IMR-90 (cell line): Measurements from ENCODE around the gene VAT1L. TPM values are rescaled to one million over a fixed set of nuclear protein-coding genes. Genes with fewer than 3 reads are reported as not detected.

ENCODE experiments used
- ATAC-seq: fragments of 200-7000 bp; cut with Tn5 transposase; 2 replicates; pipeline ENCODE4 v1.9.1; 2020; ENCODE audit warnings: low read depth, mild to moderate bottlenecking, moderate library complexity
- BruUV-seq: library from RNA; stranded (reverse); fragments of 400-500 nt; replicated peaks from 2 replicates; lab custom pipeline; 2021; lab: Mats Ljungman, UMichigan
- CTCF ChIA-PET: fragments of 300-600 bp; formaldehyde crosslinking; extraction: SDS; loops from one replicate; lab custom pipeline; 2021; ENCODE audit warnings: antibody characterized with exemption; lab: Yijun Ruan, JAX
- POLR2A ChIA-PET: fragments of 300-600 bp; sonication (Branson Sonifier 250); formaldehyde crosslinking; loops from one replicate; lab custom pipeline; 2022; ENCODE audit warnings: antibody characterized with exemption; ENCODE audit not compliant: unreplicated experiment; lab: Charles Lee
- DNase-seq: peaks from one replicate; pipeline ENCODE4 v3.0.0; 2013
- H2AFZ ChIP-seq: replicated peaks from 2 replicates; pipeline ENCODE3; 2013; ENCODE audit warnings: low read length, mild to moderate bottlenecking; ENCODE audit not compliant: poor library complexity
- H2AK5ac ChIP-seq: 2 replicates; pipeline ENCODE4 v1.6.1; 2013; ENCODE audit warnings: low read depth, low read length, inconsistent platforms
- H2AK9ac ChIP-seq: replicated peaks from 2 replicates; pipeline ENCODE3; 2013; ENCODE audit warnings: mild to moderate bottlenecking, low read depth, low read length, moderate library complexity; ENCODE audit not compliant: poor library complexity
- H2BK120ac ChIP-seq: 2 replicates; pipeline ENCODE4 v1.6.1; 2013; ENCODE audit warnings: low read depth, low read length, inconsistent platforms
- H2BK15ac ChIP-seq: 3 replicates; pipeline ENCODE4 v1.6.1; 2013; ENCODE audit warnings: low read depth, low read length, inconsistent platforms
- H2BK20ac ChIP-seq: 2 replicates; pipeline ENCODE4 v1.6.1; 2013; ENCODE audit warnings: low read depth, mild to moderate bottlenecking, inconsistent platforms, low read length, moderate library complexity
- H2BK5ac ChIP-seq: 2 replicates; pipeline ENCODE4 v1.6.1; 2013; ENCODE audit warnings: mild to moderate bottlenecking, low read depth, low read length, inconsistent platforms; ENCODE audit not compliant: poor library complexity, severe bottlenecking
- H3K14ac ChIP-seq: replicated peaks from 2 replicates; pipeline ENCODE4 v1.6.1; 2013; ENCODE audit warnings: low read depth, low read length, inconsistent platforms
- H3K18ac ChIP-seq: 2 replicates; pipeline ENCODE4 v1.6.1; 2013; ENCODE audit warnings: low read depth, low read length, control low read depth
- H3K23ac ChIP-seq: 2 replicates; pipeline ENCODE4 v1.6.1; 2013; ENCODE audit warnings: low read depth, low read length, inconsistent platforms
- H3K27ac ChIP-seq: 2 replicates; pipeline ENCODE4 v1.5.1; 2013; ENCODE audit warnings: mild to moderate bottlenecking, control low read depth, low read length; ENCODE audit not compliant: insufficient read depth
- H3K27me3 ChIP-seq: 2 replicates; pipeline ENCODE4 v1.6.1; 2013; ENCODE audit warnings: low read length; ENCODE audit not compliant: control insufficient read depth, insufficient read depth
- H3K36me3 ChIP-seq: 2 replicates; pipeline ENCODE4 v1.6.1; 2013; ENCODE audit warnings: low read length, mixed read lengths; ENCODE audit not compliant: control insufficient read depth, insufficient read depth
- H3K4ac ChIP-seq: 2 replicates; pipeline ENCODE4 v1.6.1; 2013; ENCODE audit warnings: low read depth, low read length, inconsistent platforms
- H3K4me1 ChIP-seq: 2 replicates; pipeline ENCODE4 v1.6.1; 2013; ENCODE audit warnings: low read length, mixed read lengths; ENCODE audit not compliant: control insufficient read depth, insufficient read depth
- H3K4me2 ChIP-seq: 2 replicates; pipeline ENCODE4 v1.6.1; 2013; ENCODE audit warnings: low read depth, mild to moderate bottlenecking, control low read depth, low read length, moderate library complexity
- H3K4me3 ChIP-seq: 2 replicates; pipeline ENCODE4 v1.5.1; 2013; ENCODE audit warnings: low read depth, mild to moderate bottlenecking, control low read depth, low read length, moderate library complexity; ENCODE audit not compliant: insufficient read depth
- H3K56ac ChIP-seq: 2 replicates; pipeline ENCODE4 v1.6.1; 2013; ENCODE audit warnings: low read length, inconsistent platforms; ENCODE audit not compliant: insufficient read depth; ENCODE audit errors: extremely low read depth
- H3K79me1 ChIP-seq, 2 experiments: 2 replicates each; pipeline ENCODE4 v1.6.1; 2013; ENCODE audit warnings: low read length in 2 of 2, inconsistent platforms in 1 of 2, low read depth in 1 of 2
- H3K9ac ChIP-seq: 2 replicates; pipeline ENCODE4 v1.6.1; 2013; ENCODE audit warnings: low read depth, low read length, control low read depth
- H3K9me1 ChIP-seq: 2 replicates; pipeline ENCODE4 v1.6.1; 2013; ENCODE audit warnings: low read length, inconsistent platforms; ENCODE audit not compliant: insufficient read depth
- H3K9me3 ChIP-seq: 2 replicates; pipeline ENCODE4 v1.6.1; 2013; ENCODE audit warnings: low read length; ENCODE audit not compliant: control insufficient read depth, insufficient read depth
- H4K20me1 ChIP-seq: 2 replicates; pipeline ENCODE4 v1.6.1; 2013; ENCODE audit warnings: low read length, inconsistent platforms; ENCODE audit not compliant: insufficient read depth
- H4K5ac ChIP-seq: 2 replicates; pipeline ENCODE4 v1.6.1; 2013; ENCODE audit warnings: mild to moderate bottlenecking, low read depth, low read length, control low read depth
- H4K8ac ChIP-seq, 2 experiments: 2 replicates each; pipeline ENCODE4 v1.6.1; 2013; ENCODE audit warnings: low read depth in 2 of 2, low read length in 2 of 2, control low read depth in 1 of 2, inconsistent platforms in 1 of 2
- H4K91ac ChIP-seq: 2 replicates; pipeline ENCODE4 v1.6.1; 2013; ENCODE audit warnings: low read depth, low read length, inconsistent platforms; ENCODE audit not compliant: insufficient read depth
- CTCF ChIP-seq: conservative IDR thresholded peaks from 2 replicates; pipeline ENCODE4 v1.5.1; 2012; ENCODE audit warnings: mild to moderate bottlenecking, low read depth, low read length, improper control_type of control experiment
- MAZ ChIP-seq: IDR thresholded peaks from 2 replicates; pipeline ENCODE4 v1.6.1; 2012; ENCODE audit warnings: low read depth, mild to moderate bottlenecking, low read length, improper control_type of control experiment, moderate library complexity, borderline replicate concordance
- POLR2A ChIP-seq: IDR thresholded peaks from 2 replicates; pipeline ENCODE4 v1.6.1; 2012; ENCODE audit warnings: mild to moderate bottlenecking, low read depth, low read length
- RCOR1 ChIP-seq: IDR thresholded peaks from 2 replicates; pipeline ENCODE4 v1.6.1; 2012; ENCODE audit warnings: mild to moderate bottlenecking, low read length, improper control_type of control experiment; ENCODE audit not compliant: insufficient replicate concordance
- WGBS, 2 experiments: methylation state at CpG; one replicate each; pipeline versions ENCODE4 v1.1.5 to v1.1.7; 2013; ENCODE audit warnings: missing lambda C conversion rate in 2 of 2; ENCODE audit not compliant: insufficient read length in 1 of 2; ENCODE audit errors: extremely low coverage in 2 of 2; 5-methylcytosine and 5-hydroxymethylcytosine counted together
- dilution Hi-C: fragments of 300-500 bp; cut with HindIII; formaldehyde crosslinking; loops from one replicate; pipeline ENCODE4 v1.14.3; 2018; ENCODE audit warnings: low sequenced_read_pairs; ENCODE audit not compliant: unreplicated experiment
- in situ Hi-C: fragments of 300-500 bp; cut with MboI; formaldehyde crosslinking; loops from 3 replicates; pipeline ENCODE4 v1.14.3; 2019; ENCODE audit warnings: low sequenced_read_pairs, inconsistent platforms, mixed read lengths
- intact Hi-C: fragments of 100-400 bp; cut with micrococcal nuclease; formaldehyde crosslinking; loops from 2 replicates; pipeline ENCODE4 v1.10.0; 2022
- polyA plus RNA-seq, 3 experiments: library from polyadenylated mRNA; depleted of rRNA; stranded (reverse); fragments of >200 nt; gene quantifications; 2 replicates each; pipeline ENCODE4 v1.2.3, GENCODE V29; 2012; ENCODE audit warnings: low replicate concordance in 1 of 3
- total RNA-seq: library from RNA; depleted of rRNA; stranded (reverse); fragments of >200 nt; gene quantifications from 2 replicates; pipeline ENCODE4 v1.2.3, GENCODE V29; 2012

VAT1L gene
- total and polyA plus RNA-seq, 2 of the 4 experiments (the other 2 are of a cell fraction), result 15.4 to 18.5 TPM

- Histone ChIP-seq H3K56ac (no peak overlapping the region), H2AFZ (no peak overlapping the region), H4K8ac (no peak overlapping the region), H3K27ac (no peak overlapping the region), H2BK5ac (no peak overlapping the region), H2BK20ac (no peak overlapping the region), H2BK120ac (no peak overlapping the region), H3K4me1 (no peaks in the 10 kb centered on the region), H2BK15ac (no peak overlapping the region), H3K9me1 (no peaks in the 10 kb centered on the region), H3K27me3 (peaks cover 4% of the 10 kb centered on the region), H4K5ac (no peak overlapping the region), H3K4me3 (no peak overlapping the region), H2AK5ac (no peak overlapping the region), H3K18ac (no peak overlapping the region), H3K9me3 (no peaks in the 10 kb centered on the region), H3K4me2 (no peak overlapping the region), H4K20me1 (no peaks in the 10 kb centered on the region), H3K9ac (no peak overlapping the region), H3K36me3 (no peaks in the 10 kb centered on the region), H3K79me1 (no peaks in the 10 kb centered on the region), H4K91ac (no peak overlapping the region), H2AK9ac (no peak overlapping the region), H3K23ac (no peak overlapping the region), H3K14ac (no peak overlapping the region), H3K4ac (no peak overlapping the region)
- ATAC-seq (no peak), DNase-seq (no peak)
- dilution Hi-C loops (no loop called here), intact Hi-C loops (no loop called here), in situ Hi-C loops (loop anchor here (25.0 kb wide), 1 partner anchor 769 kb away; no protein-coding TSS in a partner anchor)
- 69% methylated on average over 3 of the region's 5 CpGs; no CpG with 5 or more reads in 1 of the 2 experiments for WGBS, 2 experiments
- CTCF ChIA-PET, result no interaction called here
- no TSS peak for BruUV-seq
- TF ChIP-seq MAZ, result no peak
- no peak for TF ChIP-seq POLR2A
- TF ChIP-seq CTCF, result 0 out of 2 replicates have a peak, but pooled peaks have one; percentile 13
- no peak for TF ChIP-seq RCOR1
- POLR2A ChIA-PET, result no interaction called here
Observed at GRCh38 chr16:78005881-78006280, 217.5 kb downstream of the VAT1L start.
